OCI-M2 (cell line): ENCODE data around the gene MRPS35.

Experiments
- DNase-seq: peaks from one replicate; lab custom pipeline; 2025; ENCODE audit not compliant: unreplicated experiment; lab: John Stamatoyannopoulos, UW

The MRPS35 gene

GRCh38 chr12:27772328-27773049 is 61.9 kb downstream of the MRPS35 start:
- DNase-seq: no peak

- no peak for DNase-seq
These were observed 66.5 kb downstream of the MRPS35 start for GRCh38 chr12:27777141-27777540.

DNA sequence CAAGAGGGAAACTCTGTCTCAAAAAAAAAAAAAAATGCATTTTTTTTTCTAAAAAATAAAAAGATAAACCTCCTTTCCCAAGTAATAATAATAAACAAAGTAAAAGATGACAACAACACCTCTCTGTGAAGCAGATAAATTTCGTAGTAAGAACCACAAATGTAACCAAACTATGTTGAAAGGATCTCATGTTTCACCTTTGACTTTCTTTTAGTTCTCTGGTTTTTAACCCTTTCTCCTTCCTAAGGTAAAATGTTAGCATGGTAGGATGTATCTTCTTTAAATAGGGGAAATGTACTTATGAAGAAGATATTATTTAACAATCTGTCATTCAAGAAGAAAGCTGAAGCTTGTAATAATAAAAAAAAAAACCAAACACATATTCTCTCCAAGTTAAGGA is 67.6 kb downstream of the MRPS35 start:
- DNase-seq: no peak

DNA sequence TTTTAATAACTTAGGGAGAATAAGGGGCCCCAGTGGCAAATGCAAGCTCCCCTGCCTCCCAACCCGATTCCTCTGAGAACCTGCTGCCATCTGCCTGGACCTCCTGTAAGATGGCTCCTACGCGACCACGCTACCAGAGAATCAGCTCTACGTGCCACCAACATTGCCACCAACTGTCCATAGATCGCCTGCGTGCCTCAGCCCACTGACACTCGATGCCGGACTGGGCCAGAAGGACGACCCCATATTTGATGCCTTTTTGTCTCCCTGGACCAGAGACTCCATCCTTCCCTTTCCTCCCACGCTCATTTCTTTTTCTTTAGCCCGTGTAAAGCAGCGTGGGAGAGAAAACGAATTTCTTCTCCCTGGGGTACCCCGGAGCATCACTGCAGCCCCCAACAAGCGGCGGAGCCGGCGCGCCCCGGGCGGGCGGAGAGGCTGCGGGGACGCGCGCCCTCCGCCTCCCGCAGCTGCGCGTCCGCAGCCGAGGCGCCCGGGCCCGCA is 68.8 kb downstream of the MRPS35 start:
- DNase-seq: no peak

DNA sequence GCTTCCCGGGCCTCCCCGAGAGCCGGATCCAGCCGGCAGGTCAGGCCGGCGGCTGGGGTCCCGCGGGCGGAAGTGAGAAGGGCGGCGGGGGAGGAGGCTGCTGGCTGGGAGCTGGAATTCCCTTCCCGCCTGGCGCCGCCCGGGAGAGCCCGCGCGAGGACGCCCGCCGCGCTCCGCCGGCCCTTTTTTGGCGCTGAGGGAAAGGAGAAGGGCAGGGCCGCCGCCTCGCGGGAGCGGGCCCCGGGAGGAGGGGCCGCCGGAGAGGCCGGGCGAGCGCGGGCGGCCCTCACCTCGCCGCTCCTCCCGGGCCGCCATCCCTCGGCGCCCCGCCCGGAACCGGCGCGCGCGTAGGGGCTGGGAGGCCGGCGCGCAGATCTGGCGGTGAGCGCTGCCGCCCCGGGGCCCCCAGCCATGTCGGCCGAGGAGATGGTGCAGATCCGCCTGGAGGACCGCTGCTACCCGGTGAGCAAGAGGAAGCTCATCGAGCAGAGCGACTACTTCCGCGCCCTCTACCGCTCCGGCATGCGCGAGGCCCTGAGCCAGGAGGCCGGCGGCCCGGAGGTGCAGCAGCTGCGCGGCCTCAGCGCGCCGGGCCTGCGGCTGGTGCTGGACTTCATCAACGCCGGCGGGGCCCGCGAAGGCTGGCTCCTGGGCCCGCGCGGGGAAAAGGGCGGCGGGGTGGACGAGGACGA is 69.4 kb downstream of the MRPS35 start, which contains the start of the genes KLHL42 and MANSC4:
Gene KLHL42, plus strand, starts transcription at position 314 of the 692 bp plus-strand sequence. Its CDS starts 98 bp downstream, at position 412.
Gene MANSC4, minus strand, starts transcription at position 317 of the 692 bp plus-strand sequence. CDS start 8,960 bp downstream, outside the sequence.
- no peak for DNase-seq

DNA sequence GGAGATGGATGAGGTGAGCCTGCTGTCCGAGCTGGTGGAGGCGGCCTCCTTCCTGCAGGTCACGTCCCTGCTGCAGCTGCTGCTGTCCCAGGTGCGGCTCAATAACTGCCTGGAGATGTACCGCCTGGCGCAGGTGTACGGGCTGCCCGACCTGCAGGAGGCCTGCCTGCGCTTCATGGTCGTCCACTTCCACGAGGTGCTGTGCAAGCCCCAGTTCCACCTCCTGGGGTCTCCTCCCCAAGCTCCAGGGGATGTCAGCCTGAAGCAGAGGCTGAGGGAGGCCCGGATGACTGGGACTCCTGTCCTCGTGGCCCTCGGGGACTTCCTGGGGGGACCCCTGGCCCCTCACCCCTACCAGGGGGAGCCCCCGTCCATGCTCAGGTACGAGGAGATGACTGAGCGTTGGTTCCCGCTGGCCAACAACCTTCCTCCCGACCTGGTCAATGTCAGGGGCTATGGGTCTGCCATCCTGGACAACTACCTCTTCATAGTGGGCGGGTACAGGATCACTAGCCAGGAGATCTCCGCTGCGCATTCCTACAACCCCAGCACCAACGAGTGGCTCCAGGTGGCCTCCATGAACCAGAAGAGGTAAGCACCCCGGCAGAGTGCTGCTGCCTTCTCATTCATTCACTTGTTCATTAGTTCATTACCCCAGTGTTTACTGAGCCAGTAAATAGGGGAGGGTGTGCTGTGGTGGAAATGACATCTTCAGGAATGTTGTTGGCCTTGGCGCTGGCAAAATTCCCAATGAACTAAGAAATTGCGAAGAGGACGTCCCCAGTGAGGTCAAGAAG is 70.2 kb downstream of the MRPS35 start:
- no peak for DNase-seq

DNA sequence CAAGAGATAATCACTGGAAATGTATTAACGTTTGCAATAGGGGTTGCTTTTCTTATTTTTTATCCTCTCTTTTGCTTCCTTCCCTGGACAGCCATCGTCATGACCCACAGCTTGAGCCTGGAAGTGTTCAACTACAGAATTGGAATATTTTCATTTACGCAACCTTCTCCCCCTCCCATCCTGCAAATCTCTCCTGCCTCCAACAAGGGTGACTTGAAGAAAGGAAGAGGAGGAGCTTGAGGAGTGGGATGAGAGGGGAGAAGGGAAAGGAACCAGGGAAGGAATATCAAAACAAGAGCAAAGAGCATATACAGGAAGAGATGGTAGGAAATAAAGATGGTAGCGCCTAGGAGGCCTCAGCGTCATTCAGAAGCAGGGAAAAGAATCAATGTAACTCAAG is 71.0 kb downstream of the MRPS35 start:
- no peak for DNase-seq

GRCh38 chr12:27782481-27782880 is 71.8 kb downstream of the MRPS35 start:
- no peak for DNase-seq

GRCh38 chr12:27785882-27786570 is 75.4 kb downstream of the MRPS35 start:
- DNase-seq: no peak

GRCh38 chr12:27787559-27787958 is 76.9 kb downstream of the MRPS35 start:
- no peak for DNase-seq

DNA sequence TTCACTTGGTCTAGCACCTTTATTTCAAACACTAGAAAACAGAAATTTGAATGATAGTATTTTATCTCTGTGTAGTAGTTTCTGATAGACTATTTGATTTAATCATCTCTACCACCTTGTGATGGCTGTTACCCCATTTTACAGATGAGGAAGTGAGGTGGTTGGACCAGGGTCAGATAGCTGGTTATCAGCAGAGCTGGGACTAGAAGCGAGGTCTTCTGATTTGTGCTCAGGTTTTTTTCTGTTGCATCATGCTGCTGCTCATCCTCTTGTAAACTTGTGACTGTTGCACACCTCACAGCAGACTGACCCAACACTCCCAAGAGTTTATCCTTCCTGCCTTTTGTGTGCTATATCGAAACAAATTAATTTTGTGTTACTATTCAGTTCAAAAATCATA is 79.5 kb downstream of the MRPS35 start:
- DNase-seq: no peak

DNA sequence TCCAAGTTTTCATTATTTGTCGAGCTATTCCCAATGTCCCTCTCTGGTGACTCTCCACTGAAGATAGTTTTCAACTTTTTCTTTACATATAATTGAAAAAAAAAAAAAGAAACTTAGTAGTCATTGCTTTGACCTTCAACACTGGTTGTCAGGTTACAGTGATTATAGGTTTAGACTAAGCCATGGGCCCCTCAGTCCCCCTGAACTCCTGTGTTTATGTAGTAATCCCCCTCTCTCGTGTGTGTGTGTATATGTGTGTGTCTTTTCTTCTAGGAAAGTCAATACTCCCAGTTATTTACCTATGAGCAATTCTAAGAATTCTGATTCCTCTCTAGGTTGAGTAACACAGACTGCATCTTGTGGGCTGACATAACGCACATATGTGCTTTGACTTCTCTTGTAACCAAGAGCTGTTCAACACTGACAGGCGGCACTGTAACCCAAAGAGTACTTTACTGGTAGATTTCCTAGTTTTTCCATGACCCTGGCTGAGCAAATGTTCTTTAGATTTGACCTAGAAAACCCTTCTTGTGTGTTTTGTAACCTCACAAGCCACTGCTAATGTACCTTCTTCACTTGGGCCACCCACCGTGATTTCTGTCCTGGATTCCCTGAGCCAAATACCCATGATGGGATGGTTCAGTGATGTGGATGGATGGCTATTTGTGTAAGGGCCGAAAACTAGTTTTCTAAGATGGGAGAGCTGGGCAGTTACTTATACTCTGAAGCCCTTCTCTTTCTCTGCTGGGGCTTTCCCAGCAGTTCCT is 84.4 kb downstream of the MRPS35 start:
- DNase-seq: no peak

GRCh38 chr12:27796128-27796527 is 85.5 kb downstream of the MRPS35 start:
- DNase-seq: no peak

DNA sequence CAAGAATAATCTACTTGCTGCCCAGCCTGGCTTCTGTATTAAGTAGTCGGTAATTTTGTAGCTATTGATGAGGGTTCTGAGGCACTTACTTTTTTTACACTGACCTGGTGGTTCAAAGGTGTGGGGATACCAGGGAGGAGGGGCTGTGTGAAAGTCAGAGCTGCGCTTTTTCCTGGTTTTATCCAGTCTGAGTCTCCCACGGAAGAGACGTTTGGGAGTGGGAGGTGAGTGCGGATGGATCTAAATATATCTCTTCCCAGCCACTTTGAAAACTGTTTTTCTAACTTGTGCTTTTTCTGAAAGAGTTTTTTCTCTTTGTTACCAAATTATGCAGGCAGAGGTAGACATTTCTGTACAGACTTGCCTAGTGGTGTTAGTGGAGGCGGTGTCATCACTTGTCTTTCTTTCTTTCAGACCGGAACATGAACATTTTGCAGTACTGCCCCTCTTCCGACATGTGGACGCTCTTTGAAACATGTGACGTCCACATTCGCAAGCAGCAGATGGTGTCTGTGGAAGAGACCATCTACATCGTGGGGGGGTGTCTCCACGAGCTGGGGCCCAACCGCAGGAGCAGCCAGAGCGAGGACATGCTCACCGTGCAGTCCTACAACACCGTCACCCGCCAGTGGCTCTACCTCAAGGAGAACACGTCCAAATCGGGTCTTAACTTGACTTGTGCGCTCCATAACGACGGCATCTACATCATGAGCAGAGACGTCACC is 86.8 kb downstream of the MRPS35 start:
- no peak for DNase-seq

- DNase-seq: no peak
These were observed 90.2 kb downstream of the MRPS35 start for GRCh38 chr12:27800819-27801218.

GRCh38 chr12:27801630-27802029 is 91.0 kb downstream of the MRPS35 start:
- no peak for DNase-seq

DNA sequence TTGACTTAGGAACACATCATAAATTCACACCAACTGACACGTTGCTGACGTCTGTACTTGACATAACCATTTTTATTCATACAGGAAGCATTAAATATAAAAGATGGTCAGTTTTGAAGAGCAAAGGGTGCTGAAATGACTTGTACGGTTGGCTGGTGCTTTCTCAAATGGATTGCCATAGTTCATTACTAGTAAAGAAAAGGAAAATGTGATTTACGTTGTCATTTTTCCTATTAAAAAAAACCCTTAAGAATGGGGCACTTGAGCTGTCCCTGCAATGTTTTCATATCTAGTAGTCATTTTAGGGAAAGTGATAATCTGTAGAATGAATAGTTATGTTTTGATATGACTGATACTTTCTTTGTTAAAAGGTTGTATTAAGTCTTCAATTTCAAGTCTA is 91.9 kb downstream of the MRPS35 start:
- DNase-seq: no peak

- DNase-seq: no peak
These were observed 92.3 kb downstream of the MRPS35 start for GRCh38 chr12:27802936-27803335.

GRCh38 chr12:27805238-27805637 is 94.6 kb downstream of the MRPS35 start:
- no peak for DNase-seq
